Muscle layer of colon (tissue), 2 donors: Measurements from ENCODE around the gene DDO.

Experiments used
- H3K27ac ChIP-seq: one replicate; pipeline ENCODE4 v1.7.0; 2013; ENCODE audit warnings: low read depth, mild to moderate bottlenecking, low read length, moderate library complexity
- H3K27me3 ChIP-seq, 2 donors: one replicate each; pipeline ENCODE4 v1.7.0; 2013; ENCODE audit warnings: low read length in 2 of 2, mild to moderate bottlenecking in 2 of 2; ENCODE audit not compliant: insufficient read depth in 2 of 2, control insufficient read depth in 1 of 2
- H3K36me3 ChIP-seq: one replicate; pipeline ENCODE4 v1.7.0; 2013; ENCODE audit warnings: mild to moderate bottlenecking, low read length; ENCODE audit not compliant: insufficient read depth
- H3K4me1 ChIP-seq: one replicate; pipeline ENCODE4 v1.7.0; 2013; ENCODE audit warnings: mild to moderate bottlenecking, low read length; ENCODE audit not compliant: insufficient read depth
- H3K4me3 ChIP-seq, 2 donors: one replicate each; pipeline ENCODE4 v1.7.0; 2013; ENCODE audit warnings: low read length in 2 of 2, low read depth in 1 of 2, mild to moderate bottlenecking in 1 of 2, moderate library complexity in 1 of 2
- H3K9ac ChIP-seq: one replicate; pipeline ENCODE4 v1.7.0; 2013; ENCODE audit warnings: low read length
- H3K9me3 ChIP-seq: one replicate; pipeline ENCODE4 v1.7.0; 2013; ENCODE audit warnings: mild to moderate bottlenecking, low read length
- donor health status: abdominal sarcoma.
- donor health status: Adenocarcinoma of cecum.

The DDO gene

GRCh38 chr6:110364364-110365105 lies 50.8 kb downstream of the DDO start:
- no peaks in the 10 kb centered on the region for H3K27me3 ChIP-seq
- H3K4me1 ChIP-seq, result peaks cover 27% of the 10 kb centered on the region
- no peak overlapping the region for H3K9ac ChIP-seq
- no peaks in the 10 kb centered on the region for H3K36me3 ChIP-seq
- H3K9me3 ChIP-seq, result no peaks in the 10 kb centered on the region
- H3K27ac ChIP-seq, result peak overlapping the region; percentile 72
- H3K4me3 ChIP-seq, result no peak overlapping the region

- Histone ChIP-seq H3K27me3 (no peaks in the 10 kb centered on the region), H3K4me3 (no peak overlapping the region), H3K27ac (peak overlapping the region; percentile 72), H3K4me1 (peaks cover 35% of the 10 kb centered on the region), H3K9ac (no peak overlapping the region), H3K36me3 (no peaks in the 10 kb centered on the region), H3K9me3 (no peaks in the 10 kb centered on the region)
Observed at GRCh38 chr6:110363748-110364147, 51.6 kb downstream of the DDO start.

- no peaks in the 10 kb centered on the region for H3K27me3 ChIP-seq
Observed at GRCh38 chr6:110360676-110361075, 54.7 kb downstream of the DDO start.

GRCh38 chr6:110359556-110359955 lies 55.8 kb downstream of the DDO start:
- H3K9me3 ChIP-seq, result no peaks in the 10 kb centered on the region
- H3K27ac ChIP-seq, result peak overlapping the region; percentile 99
- no peak overlapping the region for H3K9ac ChIP-seq
- H3K4me3 ChIP-seq, result peak overlapping the region in 1 of 2 donors; percentile 71
- no peaks in the 10 kb centered on the region for H3K36me3 ChIP-seq
- H3K27me3 ChIP-seq, result no peaks in the 10 kb centered on the region
- H3K4me1 ChIP-seq, result peaks cover 51% of the 10 kb centered on the region

More at GRCh38 chr6:110360676-110361075, 54.7 kb downstream of the DDO start:
- no peak overlapping the region for H3K27ac ChIP-seq
- H3K4me1 ChIP-seq, result peaks cover 48% of the 10 kb centered on the region
- no peaks in the 10 kb centered on the region for H3K36me3 ChIP-seq
- no peak overlapping the region for H3K9ac ChIP-seq
- no peaks in the 10 kb centered on the region for H3K9me3 ChIP-seq
- peak overlapping the region in 1 of 2 donors; percentile 4 for H3K4me3 ChIP-seq

GRCh38 chr6:110358553-110359160 lies 56.7 kb downstream of the DDO start:
- H3K9ac ChIP-seq, result peak overlapping the region; percentile 72
- H3K4me3 ChIP-seq, result peak overlapping the region; percentile 63 to 71
- no peaks in the 10 kb centered on the region for H3K27me3 ChIP-seq
- H3K4me1 ChIP-seq, result peaks cover 51% of the 10 kb centered on the region
- H3K9me3 ChIP-seq, result no peaks in the 10 kb centered on the region
- H3K36me3 ChIP-seq, result no peaks in the 10 kb centered on the region
- H3K27ac ChIP-seq, result peak overlapping the region; percentile 99

- Histone ChIP-seq H3K27me3 (no peaks in the 10 kb centered on the region), H3K4me3 (peak within 1 kb of the TSS; percentile 63 to 80), H3K36me3 (no peaks in the 10 kb centered on the region), H3K9me3 (no peaks in the 10 kb centered on the region), H3K4me1 (peaks cover 54% of the 10 kb centered on the region), H3K9ac (peak within 1 kb of the TSS; percentile 79), H3K27ac (peak within 1 kb of the TSS; percentile 99)
Observed at GRCh38 chr6:110357664-110358552, 57.5 kb downstream of the DDO start, which contains the start of gene METTL24. METTL24 (minus strand) TSS chr6:110358349; CDS start chr6:110358272, 77 bp downstream.

- H3K36me3 ChIP-seq, result no peaks in the 10 kb centered on the region
- peak overlapping the region; percentile 80 for H3K27ac ChIP-seq
- H3K9me3 ChIP-seq, result no peaks in the 10 kb centered on the region
- H3K27me3 ChIP-seq, result no peaks in the 10 kb centered on the region
- peak overlapping the region; percentile 79 for H3K9ac ChIP-seq
- H3K4me3 ChIP-seq, result peak overlapping the region; percentile 62 to 80
- H3K4me1 ChIP-seq, result peaks cover 58% of the 10 kb centered on the region
Observed at GRCh38 chr6:110357298-110357663, 58.1 kb downstream of the DDO start.

GRCh38 chr6:110356778-110357177 lies 58.6 kb downstream of the DDO start:
- Histone ChIP-seq H3K4me3 (peak overlapping the region; percentile 62 to 80), H3K9ac (peak overlapping the region; percentile 79), H3K27me3 (no peaks in the 10 kb centered on the region), H3K36me3 (no peaks in the 10 kb centered on the region), H3K9me3 (no peaks in the 10 kb centered on the region), H3K4me1 (peaks cover 63% of the 10 kb centered on the region), H3K27ac (peak overlapping the region; percentile 80)

GRCh38 chr6:110355727-110356126 lies 59.6 kb downstream of the DDO start:
- H3K36me3 ChIP-seq, result no peaks in the 10 kb centered on the region
- no peaks in the 10 kb centered on the region for H3K9me3 ChIP-seq
- H3K9ac ChIP-seq, result no peak overlapping the region
- peak overlapping the region in 1 of 2 donors; percentile 51 for H3K4me3 ChIP-seq
- no peaks in the 10 kb centered on the region for H3K27me3 ChIP-seq
- H3K4me1 ChIP-seq, result peaks cover 70% of the 10 kb centered on the region
- peak overlapping the region; percentile 41 for H3K27ac ChIP-seq

GRCh38 chr6:110355022-110355421 lies 60.4 kb downstream of the DDO start:
- peak overlapping the region; percentile 41 for H3K27ac ChIP-seq
- no peaks in the 10 kb centered on the region for H3K36me3 ChIP-seq
- H3K9ac ChIP-seq, result no peak overlapping the region
- no peaks in the 10 kb centered on the region for H3K9me3 ChIP-seq
- H3K4me1 ChIP-seq, result peaks cover 74% of the 10 kb centered on the region
- H3K4me3 ChIP-seq, result no peak overlapping the region
- H3K27me3 ChIP-seq, result no peaks in the 10 kb centered on the region

GRCh38 chr6:110354153-110354552 lies 61.2 kb downstream of the DDO start:
- peaks cover 76% of the 10 kb centered on the region for H3K4me1 ChIP-seq
- H3K9me3 ChIP-seq, result no peaks in the 10 kb centered on the region
- H3K27me3 ChIP-seq, result no peaks in the 10 kb centered on the region
- H3K9ac ChIP-seq, result no peak overlapping the region
- H3K36me3 ChIP-seq, result no peaks in the 10 kb centered on the region
- H3K27ac ChIP-seq, result peak overlapping the region; percentile 43
- H3K4me3 ChIP-seq, result peak overlapping the region in 1 of 2 donors; percentile 9
